Measurements from ENCODE around the gene PCDHGA2.

GRCh38 chr5:141389153-141390042 lies 50.8 kb downstream of the PCDHGA2 start:
- TF ChIP-seq, protein P1, sequence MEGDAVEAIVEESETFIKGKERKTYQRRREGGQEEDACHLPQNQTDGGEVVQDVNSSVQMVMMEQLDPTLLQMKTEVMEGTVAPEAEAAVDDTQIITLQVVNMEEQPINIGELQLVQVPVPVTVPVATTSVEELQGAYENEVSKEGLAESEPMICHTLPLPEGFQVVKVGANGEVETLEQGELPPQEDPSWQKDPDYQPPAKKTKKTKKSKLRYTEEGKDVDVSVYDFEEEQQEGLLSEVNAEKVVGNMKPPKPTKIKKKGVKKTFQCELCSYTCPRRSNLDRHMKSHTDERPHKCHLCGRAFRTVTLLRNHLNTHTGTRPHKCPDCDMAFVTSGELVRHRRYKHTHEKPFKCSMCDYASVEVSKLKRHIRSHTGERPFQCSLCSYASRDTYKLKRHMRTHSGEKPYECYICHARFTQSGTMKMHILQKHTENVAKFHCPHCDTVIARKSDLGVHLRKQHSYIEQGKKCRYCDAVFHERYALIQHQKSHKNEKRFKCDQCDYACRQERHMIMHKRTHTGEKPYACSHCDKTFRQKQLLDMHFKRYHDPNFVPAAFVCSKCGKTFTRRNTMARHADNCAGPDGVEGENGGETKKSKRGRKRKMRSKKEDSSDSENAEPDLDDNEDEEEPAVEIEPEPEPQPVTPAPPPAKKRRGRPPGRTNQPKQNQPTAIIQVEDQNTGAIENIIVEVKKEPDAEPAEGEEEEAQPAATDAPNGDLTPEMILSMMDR (IDR thresholded peaks at IDR 0.05), result no peak
- TF ChIP-seq MAX (IDR thresholded peaks at IDR 0.05) (no peak), CHD2 (IDR thresholded peaks at IDR 0.05; ENCODE audit: low read length, partially characterized antibody) (no peak), POLR2A (IDR thresholded peaks at IDR 0.05; ENCODE audit: low read length) (no peak), SMC3 (IDR thresholded peaks at IDR 0.05) (no peak), ELK1 (IDR thresholded peaks at IDR 0.05; ENCODE audit: low read depth, low read length) (no peak), MAZ (IDR thresholded peaks at IDR 0.05; ENCODE audit: borderline replicate concordance, low read depth, low read length) (no peak), RCOR1 (IDR thresholded peaks at IDR 0.05; ENCODE audit: low read depth, low read length) (no peak), CBX2 (IDR thresholded peaks at IDR 0.05; ENCODE audit: borderline replicate concordance, low read depth) (no peak)

All from A549 (cell line).